GM23338 (cell line): ENCODE data around the gene FAF1. TPM values are rescaled to one million over a fixed set of nuclear protein-coding genes. Genes with fewer than 3 reads are reported as not detected.

Experiments used
- ATAC-seq: fragments of 200-7000 bp; cut with Tn5 transposase; 3 replicates; pipeline ENCODE4 v1.9.1; 2020
- DNase-seq: peaks from one replicate; pipeline ENCODE4 v3.0.0-alpha.2; 2015; ENCODE audit warnings: low spot score
- H2AFZ ChIP-seq: fragments of 200-600 bp; sonication (generic); 2 replicates; pipeline ENCODE4 v1.8.0; 2016; ENCODE audit warnings: antibody characterized with exemption, mild to moderate bottlenecking, moderate library complexity
- H3F3A ChIP-seq: fragments of 200-600 bp; sonication (generic); replicated peaks from 2 replicates; pipeline ENCODE4 v1.8.0; 2017; ENCODE audit warnings: antibody characterized with exemption, mixed run types, low read depth
- H3K27ac ChIP-seq: fragments of 200-600 bp; sonication (generic); 2 replicates; pipeline ENCODE4 v1.6.1; 2016; ENCODE audit warnings: low read depth
- H3K27me3 ChIP-seq: fragments of 200-600 bp; sonication (generic); 2 replicates; pipeline ENCODE4 v1.8.0; 2016; ENCODE audit warnings: mild to moderate bottlenecking, mixed run types, moderate library complexity; ENCODE audit not compliant: insufficient read depth
- H3K36me3 ChIP-seq: fragments of 200-600 bp; sonication (generic); 2 replicates; pipeline ENCODE4 v1.8.0; 2016; ENCODE audit warnings: mild to moderate bottlenecking; ENCODE audit not compliant: insufficient read depth
- H3K4me1 ChIP-seq: fragments of 200-600 bp; sonication (generic); 2 replicates; pipeline ENCODE4 v1.8.0; 2016; ENCODE audit warnings: mild to moderate bottlenecking, moderate library complexity; ENCODE audit not compliant: insufficient read depth
- H3K4me2 ChIP-seq: fragments of 200-600 bp; sonication (generic); 2 replicates; pipeline ENCODE4 v1.7.1; 2017; ENCODE audit warnings: mixed run types
- H3K4me3 ChIP-seq: fragments of 200-600 bp; sonication (generic); 2 replicates; pipeline ENCODE4 v1.6.1; 2016; ENCODE audit warnings: mixed run types
- H3K79me2 ChIP-seq: fragments of 200-600 bp; sonication (generic); replicated peaks from 2 replicates; pipeline ENCODE4 v1.8.0; 2017; ENCODE audit warnings: mild to moderate bottlenecking; ENCODE audit not compliant: insufficient read depth
- H3K9me2 ChIP-seq: fragments of 200-600 bp; sonication (generic); 2 replicates; pipeline ENCODE4 v1.8.0; 2017; ENCODE audit not compliant: insufficient read depth
- H4K20me1 ChIP-seq: fragments of 200-600 bp; sonication (generic); replicated peaks from 2 replicates; pipeline ENCODE4 v1.8.0; 2017; ENCODE audit warnings: mild to moderate bottlenecking; ENCODE audit not compliant: insufficient read depth
- H3K27ac Mint-ChIP-seq: 2 replicates; pipeline ENCODE4 v1.8.0; 2020; ENCODE audit warnings: inconsistent platforms, mild to moderate bottlenecking, moderate library complexity, mixed read lengths
- H3K27me3 Mint-ChIP-seq: 3 replicates; pipeline ENCODE4 v1.8.0; 2022; ENCODE audit warnings: low read depth, mild to moderate bottlenecking, moderate library complexity, mixed read lengths, inconsistent platforms; ENCODE audit not compliant: insufficient read depth, poor library complexity
- H3K36me3 Mint-ChIP-seq: 3 replicates; pipeline ENCODE4 v1.8.0; 2021; ENCODE audit warnings: low read depth, mild to moderate bottlenecking, inconsistent platforms, moderate library complexity, mixed read lengths
- H3K4me1 Mint-ChIP-seq: 3 replicates; pipeline ENCODE4 v1.8.0; 2020; ENCODE audit warnings: mild to moderate bottlenecking, inconsistent platforms, mixed read lengths
- H3K4me3 Mint-ChIP-seq: 3 replicates; pipeline ENCODE4 v1.8.0; 2021; ENCODE audit warnings: moderate library complexity, mild to moderate bottlenecking, inconsistent platforms, mixed read lengths
- H3K9me3 Mint-ChIP-seq: 3 replicates; pipeline ENCODE4 v1.8.0; 2020; ENCODE audit warnings: moderate library complexity, mild to moderate bottlenecking, inconsistent platforms, mixed read lengths
- CREB1 ChIP-seq: fragments of 250-450 bp; sonication (Bioruptor Pico); IDR thresholded peaks from 2 replicates; pipeline ENCODE4 v1.5.0; 2020; ENCODE audit warnings: low read depth, mild to moderate bottlenecking, moderate library complexity
- EZH2 ChIP-seq: fragments of 200-600 bp; sonication (generic); IDR thresholded peaks from one replicate; pipeline ENCODE4 v1.8.0; 2017; ENCODE audit warnings: antibody characterized with exemption, mild to moderate bottlenecking, low read depth; ENCODE audit not compliant: unreplicated experiment
- EZH2phosphoT487 ChIP-seq: fragments of 200-600 bp; sonication (generic); IDR thresholded peaks from one replicate; pipeline ENCODE4 v1.8.1; 2018; ENCODE audit warnings: antibody characterized with exemption; ENCODE audit not compliant: unreplicated experiment
- JUNB ChIP-seq: IDR thresholded peaks from one replicate; pipeline ENCODE4 v1.6.1; 2016; ENCODE audit warnings: antibody characterized with exemption; ENCODE audit not compliant: unreplicated experiment
- NANOG ChIP-seq: IDR thresholded peaks from 2 replicates; pipeline ENCODE4 v1.6.1; 2016; ENCODE audit warnings: antibody characterized with exemption, borderline replicate concordance
- POLR2AphosphoS5 ChIP-seq: IDR thresholded peaks from 2 replicates; pipeline ENCODE4 v1.6.1; 2016; ENCODE audit warnings: antibody characterized with exemption, low read depth
- REST ChIP-seq: IDR thresholded peaks from one replicate; pipeline ENCODE4 v1.6.1; 2018; ENCODE audit warnings: antibody characterized with exemption; ENCODE audit not compliant: unreplicated experiment
- STAT1 ChIP-seq: IDR thresholded peaks from one replicate; pipeline ENCODE4 v1.6.1; 2016; ENCODE audit warnings: antibody characterized with exemption; ENCODE audit not compliant: unreplicated experiment
- ZNF114 ChIP-seq: fragments of 250-450 bp; sonication (Bioruptor Pico); IDR thresholded peaks from 2 replicates; pipeline ENCODE4 v1.5.0; 2020; ENCODE audit warnings: mild to moderate bottlenecking, moderate library complexity
- ZNF331 ChIP-seq: fragments of 250-450 bp; sonication (Bioruptor Pico); IDR thresholded peaks from 2 replicates; pipeline ENCODE4 v1.5.0; 2020; ENCODE audit warnings: low read depth, mild to moderate bottlenecking, moderate library complexity
- ZNF462 ChIP-seq: fragments of 250-450 bp; sonication (Bioruptor Pico); IDR thresholded peaks from 2 replicates; pipeline ENCODE4 v1.5.0; 2020; ENCODE audit warnings: mild to moderate bottlenecking, moderate library complexity
- polyA plus RNA-seq: library from polyadenylated mRNA; unstranded; fragments of >200 nt; fragmentation: Nextera tagmentation; extraction: Ambion mirVana; gene quantifications from 2 replicates; pipeline ENCODE4 v1.2.1, GENCODE V29; 2016
- total RNA-seq: library from RNA; depleted of rRNA; stranded (reverse); fragments of >200 nt; shearing (Covaris generic); gene quantifications from 2 replicates; pipeline ENCODE4 v1.2.3, GENCODE V29; 2014

The FAF1 gene
- total and polyA plus RNA-seq, 2 experiments from 2014 or later, result 24.1 to 53.2 TPM

- TF ChIP-seq REST (no peak), ZNF331 (CRISPR knock-in tag) (no peak), NANOG (no peak), JUNB (no peak), ZNF114 (no peak), POLR2AphosphoS5 (no peak)
Measured at GRCh38 chr1:50949286-50949982, 10.6 kb downstream of the FAF1 start (continued).

- Histone ChIP-seq H2AFZ (no peak overlapping the region), H3K4me3 (no peak overlapping the region), H3K79me2 (peaks cover 86% of the 10 kb centered on the region), H3K27me3 (no peaks in the 10 kb centered on the region), H3F3A (no peaks in the 10 kb centered on the region), H3K4me1 (no peaks in the 10 kb centered on the region), H3K4me2 (no peak overlapping the region), H3K27ac (no peak overlapping the region), H3K9me2 (no peaks in the 10 kb centered on the region), H3K36me3 (no peaks in the 10 kb centered on the region), H4K20me1 (peaks cover 25% of the 10 kb centered on the region)
- Mint-ChIP-seq H3K36me3 (no peaks in the 10 kb centered on the region), H3K4me1 (no peaks in the 10 kb centered on the region), H3K27me3 (peaks cover 2% of the 10 kb centered on the region), H3K27ac (no peak overlapping the region), H3K4me3 (no peak overlapping the region), H3K9me3 (no peaks in the 10 kb centered on the region)
- ATAC-seq, result no peak
- TF ChIP-seq JUNB, result no peak
- TF ChIP-seq ZNF331 (CRISPR knock-in tag), result no peak
- no peak for TF ChIP-seq POLR2AphosphoS5
- TF ChIP-seq CREB1 (CRISPR knock-in tag), result no peak
- TF ChIP-seq STAT1, result no peak
- TF ChIP-seq EZH2, result no peak
- TF ChIP-seq EZH2phosphoT487, result no peak
- TF ChIP-seq ZNF462, result no peak
- TF ChIP-seq REST, result no peak
- no peak for TF ChIP-seq NANOG
- no peak for DNase-seq
Measured at GRCh38 chr1:50942334-50942733, 17.7 kb downstream of the FAF1 start.
